GM10847 (cell line): ENCODE measurements around the gene EHMT2.

Experiments used
- POLR2A ChIP-seq: IDR thresholded peaks from 2 replicates; pipeline ENCODE4 v1.6.1; 2011; ENCODE audit not compliant: insufficient read length; ENCODE audit errors: extremely low read depth

Gene EHMT2

DNA sequence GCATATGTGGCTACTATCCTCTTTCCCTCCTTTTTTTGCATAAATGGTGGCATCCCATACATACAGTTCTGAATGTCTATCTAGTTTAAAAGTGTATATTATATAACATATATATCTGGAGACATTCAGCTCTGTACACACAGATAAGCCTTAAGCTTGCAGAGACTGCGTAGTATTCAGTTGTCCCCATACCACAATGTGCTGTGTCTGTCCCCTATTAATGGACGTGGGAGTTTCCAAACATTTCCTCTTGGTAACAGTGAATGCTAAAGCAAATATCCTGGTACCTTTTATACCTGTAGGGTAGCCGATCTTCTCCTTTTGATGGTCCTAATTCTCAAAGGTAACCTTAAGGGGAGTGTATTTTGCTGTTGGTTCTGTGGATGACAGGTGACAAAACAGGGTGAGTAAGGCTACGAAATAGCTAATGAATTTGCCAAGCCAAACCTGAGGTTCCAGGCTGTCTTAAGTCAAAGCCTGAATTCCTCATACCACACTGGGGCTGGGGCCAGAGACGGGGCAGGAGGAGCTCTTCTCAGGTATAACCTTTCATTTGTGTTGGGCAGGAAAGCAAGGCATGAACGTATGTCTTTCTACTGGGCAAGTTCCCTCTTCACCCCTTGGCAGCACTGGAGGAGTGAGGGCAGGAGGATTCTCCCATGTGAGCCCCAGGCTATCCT lies 22.3 kb upstream of the EHMT2 start:
- no peak for TF ChIP-seq POLR2A

DNA sequence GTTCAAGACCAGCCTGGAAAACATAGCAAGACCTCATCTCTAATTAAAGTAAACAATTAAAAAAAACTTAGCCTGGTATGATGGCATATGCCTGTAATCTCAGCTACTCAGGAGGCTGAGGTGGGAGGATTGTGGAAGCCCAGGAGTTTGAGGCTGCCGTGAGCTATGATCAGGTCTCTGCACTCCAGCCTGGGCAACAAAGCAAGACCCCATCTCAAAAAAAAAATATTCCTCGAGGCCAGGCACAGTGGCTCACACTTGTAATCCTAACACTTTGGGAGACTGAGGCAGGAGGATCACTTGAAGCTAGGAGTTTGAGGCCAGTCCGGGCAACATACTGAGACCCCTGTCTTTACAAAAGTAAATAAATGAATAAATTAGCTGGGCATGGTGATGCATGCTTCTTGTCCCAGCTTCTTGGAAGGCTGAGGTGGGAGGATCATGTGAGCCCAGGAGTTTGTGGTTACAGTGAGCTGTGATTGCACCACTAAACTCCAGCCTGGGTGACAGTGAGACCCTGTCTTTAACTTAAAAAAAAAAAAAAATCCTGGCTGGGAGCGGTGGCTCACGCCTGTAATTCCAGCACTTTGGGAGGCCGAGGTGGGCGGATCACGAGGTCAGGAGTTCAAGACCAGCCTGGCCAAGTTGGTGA lies 20.7 kb upstream of the EHMT2 start:
- no peak for TF ChIP-seq POLR2A

- no peak for TF ChIP-seq POLR2A
These were observed 18.3 kb upstream of the EHMT2 start for GRCh38 chr6:31915756-31916155.

- TF ChIP-seq POLR2A: no peak
These were observed 17.9 kb upstream of the EHMT2 start for GRCh38 chr6:31915351-31915750.

DNA sequence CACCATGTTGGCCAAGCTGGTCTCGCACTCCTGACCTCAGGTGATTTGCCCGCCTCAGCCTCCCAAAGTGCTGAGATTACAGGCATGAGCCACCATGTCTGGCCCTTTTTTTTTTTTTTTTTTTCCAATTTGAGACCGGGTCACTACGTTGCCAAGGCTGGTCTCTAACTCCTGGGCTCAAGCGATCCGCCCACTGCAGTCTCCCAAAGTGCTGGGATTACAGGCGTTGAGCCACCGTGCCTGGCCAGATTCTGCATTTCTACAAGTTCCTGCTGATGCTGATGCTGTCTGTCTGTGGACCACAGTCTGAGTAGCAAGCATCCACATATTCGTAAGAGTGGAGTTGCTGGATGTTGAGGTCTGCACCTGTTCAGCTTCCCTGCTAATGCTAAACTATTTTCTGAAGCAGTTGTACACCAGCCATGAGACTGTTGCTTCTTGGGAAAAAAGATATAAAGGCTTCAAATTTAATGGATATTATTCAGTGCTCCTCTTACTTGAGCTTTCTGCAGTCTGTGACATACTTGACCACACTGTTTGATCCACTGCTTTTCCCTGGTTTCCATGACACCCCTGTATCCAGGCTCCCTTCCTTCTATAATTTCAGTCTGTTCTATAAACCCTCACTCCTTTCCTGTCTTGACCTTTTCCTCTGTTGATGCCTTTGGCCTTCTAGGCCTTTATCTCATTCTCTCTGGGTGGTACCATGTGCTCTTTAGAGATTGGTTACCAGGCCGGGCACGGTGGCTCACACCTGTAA lies 14.5 kb upstream of the EHMT2 start:
- TF ChIP-seq POLR2A: no peak

DNA sequence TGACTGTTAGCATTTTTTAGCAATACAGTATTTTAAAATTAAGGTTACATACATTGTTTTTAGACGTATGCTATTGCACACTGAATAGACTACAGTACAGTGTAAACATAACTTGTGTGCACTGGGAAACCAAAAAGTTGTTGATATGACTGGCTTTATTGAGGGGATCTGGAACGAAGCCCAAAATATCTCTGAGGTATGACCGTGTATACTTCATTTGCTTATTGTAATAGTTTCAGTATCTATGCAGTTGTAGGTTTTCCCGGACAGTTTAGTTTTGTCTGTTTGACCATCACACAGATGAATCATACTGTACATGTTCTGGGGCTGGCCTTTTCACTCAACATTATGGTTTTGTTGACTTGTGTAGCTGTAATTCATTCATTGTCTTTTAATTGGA lies 11.3 kb upstream of the EHMT2 start:
- no peak for TF ChIP-seq POLR2A

GRCh38 chr6:31907158-31907813 lies 9.8 kb upstream of the EHMT2 start:
- no peak for TF ChIP-seq POLR2A

DNA sequence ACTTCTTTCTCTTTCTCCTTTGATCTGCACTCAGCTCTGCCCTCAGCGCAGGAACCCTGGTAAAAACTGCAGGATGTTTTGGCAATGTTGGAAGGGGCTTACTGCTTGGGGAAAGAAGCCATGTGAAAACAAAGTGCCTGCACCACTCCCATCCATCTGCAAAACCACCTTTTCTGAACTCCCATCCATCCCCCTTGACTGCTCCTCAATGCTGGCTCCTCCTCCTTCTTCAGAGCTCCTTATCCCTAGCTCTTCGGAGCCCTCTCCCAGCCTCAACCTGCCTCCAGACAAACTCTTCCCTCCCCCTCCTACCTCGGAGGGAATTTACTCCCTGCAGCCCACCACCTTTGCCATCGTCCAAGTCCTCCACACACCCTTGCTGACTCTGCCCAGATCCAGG lies 8.6 kb upstream of the EHMT2 start:
- TF ChIP-seq POLR2A: no peak

GRCh38 chr6:31905041-31905440 lies 7.5 kb upstream of the EHMT2 start:
- no peak for TF ChIP-seq POLR2A

GRCh38 chr6:31903957-31904356 lies 6.5 kb upstream of the EHMT2 start:
- no peak for TF ChIP-seq POLR2A

GRCh38 chr6:31901953-31902643 lies 4.6 kb upstream of the EHMT2 start, which contains the start of gene ZBTB12:
Gene ZBTB12 (minus strand): TSS chr6:31902086. CDS start chr6:31901305, 781 bp downstream.
- peak; percentile 30 for TF ChIP-seq POLR2A

DNA sequence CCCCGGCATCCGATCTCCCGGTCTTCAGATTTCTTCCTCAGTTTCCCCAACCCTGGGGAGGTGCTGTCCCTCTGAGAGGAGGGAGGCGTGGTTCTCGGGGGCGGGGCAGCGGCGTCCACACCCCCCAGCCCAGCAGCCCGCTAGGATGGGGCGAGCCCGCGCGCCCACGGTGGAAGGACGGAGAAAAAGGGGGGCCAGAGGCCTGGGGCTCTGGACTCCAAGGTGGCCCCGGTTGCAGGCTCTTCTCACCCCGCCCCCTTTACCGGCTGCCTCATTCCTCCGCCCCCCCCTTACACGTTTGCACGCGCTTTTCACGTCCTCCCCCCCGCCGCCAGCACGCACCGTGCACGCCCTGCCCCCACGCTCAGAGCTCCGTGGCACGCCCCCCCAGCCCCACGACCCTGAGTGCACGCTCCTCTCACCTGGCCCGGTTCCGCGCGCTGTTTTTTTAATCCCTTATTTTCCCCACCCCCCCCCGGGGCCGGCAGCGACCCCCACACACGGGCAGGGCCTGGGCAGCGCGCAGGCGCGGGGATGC lies 4.0 kb upstream of the EHMT2 start:
- TF ChIP-seq POLR2A: no peak

GRCh38 chr6:31900917-31901414 lies 3.5 kb upstream of the EHMT2 start:
- no peak for TF ChIP-seq POLR2A

DNA sequence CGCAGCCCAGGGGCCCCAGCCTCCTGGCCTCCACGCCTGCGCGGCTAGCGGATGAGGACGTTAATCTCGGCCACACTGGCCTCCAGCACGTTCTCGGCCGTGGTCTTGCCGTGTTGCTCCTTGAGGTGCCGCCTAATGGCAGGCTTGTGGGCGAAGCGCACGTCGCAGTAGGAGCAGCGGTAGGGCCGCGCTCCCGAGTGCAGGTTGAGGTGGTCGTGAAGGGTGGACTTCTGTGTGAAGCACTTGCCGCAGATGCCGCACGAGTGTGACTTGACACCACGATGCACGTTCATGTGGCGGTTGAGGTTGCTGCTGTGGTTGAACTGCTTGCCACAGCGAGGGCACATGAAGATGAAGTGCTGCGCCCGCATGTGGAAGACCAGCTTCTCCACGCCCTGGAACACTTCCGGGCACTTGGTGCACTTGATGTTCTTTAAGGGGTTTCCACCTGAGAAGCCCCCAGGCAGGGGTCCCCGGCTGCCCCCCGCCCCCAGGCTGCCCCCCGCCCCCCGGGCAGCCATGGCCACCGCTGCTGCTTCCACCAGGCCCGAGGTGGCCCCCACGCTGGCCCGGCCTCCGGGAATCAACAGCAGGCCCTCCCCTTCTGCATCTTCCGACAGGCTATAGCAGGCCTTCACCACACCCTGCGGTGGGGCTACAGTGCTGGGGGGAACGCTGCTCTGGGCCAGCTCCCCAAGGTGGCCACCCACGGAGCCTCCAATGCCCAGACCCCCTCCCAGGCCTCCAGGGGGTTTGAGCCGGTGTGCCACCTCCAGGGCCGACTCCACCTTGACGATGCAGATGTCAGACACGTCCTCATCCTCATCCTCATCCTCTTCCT lies 2.6 kb upstream of the EHMT2 start:
- TF ChIP-seq POLR2A: no peak

DNA sequence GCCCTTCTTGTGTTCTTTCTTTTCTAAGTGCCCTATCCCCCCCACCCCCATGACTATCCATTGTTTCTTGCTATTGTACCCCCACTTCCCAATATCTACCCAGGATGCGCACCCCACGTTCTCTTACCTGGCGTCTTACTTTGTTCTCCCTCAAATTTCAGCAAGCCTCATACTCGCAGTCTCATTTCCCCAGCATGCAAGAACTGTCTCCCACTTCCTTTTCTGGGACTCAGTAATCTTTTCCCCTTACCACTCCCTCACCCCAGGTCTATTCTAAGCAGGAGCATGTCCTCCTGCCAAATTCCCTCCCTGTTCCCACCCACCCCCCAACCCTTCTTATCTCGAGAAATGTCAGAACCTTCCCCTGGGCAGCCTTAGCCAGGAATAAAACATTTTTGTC lies 1.7 kb upstream of the EHMT2 start:
- no peak for TF ChIP-seq POLR2A
